ENCODE measurements around the gene FAAP24.
A peak's percentile ranks its signal among the peaks of the same experiment; 100 is the strongest.
"Not testable (repeated sequence)": the region's sequence is repeated elsewhere in the genome, so short reads cannot be mapped to it uniquely, and the experiment has no call there.

FAAP24 gene

GRCh38 chr19:32988724-32989123 is 16.7 kb downstream of the FAAP24 start:
- no peak for DNase-seq
- TF ChIP-seq GATA1 (IDR thresholded peaks at IDR 0.05; ENCODE audit: low read depth, low read length) (no peak), POLR2A (IDR thresholded peaks at IDR 0.05; ENCODE audit: low read length) (no peak)

- DNase-seq: not testable (repeated sequence)
These were observed 23.9 kb downstream of the FAAP24 start for GRCh38 chr19:32995966-32996365.

- DNase-seq: peak; percentile 38 to 61
These were observed 25.0 kb downstream of the FAAP24 start for GRCh38 chr19:32997061-32997464.

GRCh38 chr19:32997716-32998355 is 25.8 kb downstream of the FAAP24 start:
- DNase-seq: no peak
- TF ChIP-seq GATA1 (IDR thresholded peaks at IDR 0.05; ENCODE audit: low read depth, low read length): no peak
- no peak for TF ChIP-seq POLR2A (IDR thresholded peaks at IDR 0.05; ENCODE audit: low read length)

- TF ChIP-seq POLR2A (IDR thresholded peaks at IDR 0.05; ENCODE audit: low read length) (no peak), GATA1 (IDR thresholded peaks at IDR 0.05; ENCODE audit: low read depth, low read length) (no peak)
- no peak for DNase-seq
These were observed 26.7 kb downstream of the FAAP24 start for GRCh38 chr19:32998722-32999121.

- TF ChIP-seq GATA1 (IDR thresholded peaks at IDR 0.05; ENCODE audit: low read depth, low read length) (no peak), POLR2A (IDR thresholded peaks at IDR 0.05; ENCODE audit: low read length) (no peak)
These were observed 28.5 kb downstream of the FAAP24 start for GRCh38 chr19:33000510-33000909.

GRCh38 chr19:33000910-33001309 is 28.9 kb downstream of the FAAP24 start:
- TF ChIP-seq POLR2A (IDR thresholded peaks at IDR 0.05; ENCODE audit: low read length) (no peak), GATA1 (IDR thresholded peaks at IDR 0.05; ENCODE audit: low read depth, low read length) (no peak)
- no peak for DNase-seq

More at GRCh38 chr19:33000510-33000909, 28.5 kb downstream of the FAAP24 start:
- no peak for DNase-seq

GRCh38 chr19:33002126-33002865 is 30.3 kb downstream of the FAAP24 start:
- DNase-seq: not testable (repeated sequence)

- DNase-seq: not testable (repeated sequence)
These were observed 31.5 kb downstream of the FAAP24 start for GRCh38 chr19:33003424-33004024.

GRCh38 chr19:33005440-33005839 is 33.4 kb downstream of the FAAP24 start:
- TF ChIP-seq POLR2A (IDR thresholded peaks at IDR 0.05; ENCODE audit: low read length): no peak
- no peak for TF ChIP-seq GATA1 (IDR thresholded peaks at IDR 0.05; ENCODE audit: low read depth, low read length)

GRCh38 chr19:33008738-33009137 is 36.7 kb downstream of the FAAP24 start:
- DNase-seq: no peak
- TF ChIP-seq POLR2A (IDR thresholded peaks at IDR 0.05; ENCODE audit: low read length) (no peak), GATA1 (IDR thresholded peaks at IDR 0.05; ENCODE audit: low read depth, low read length) (no peak)

More at GRCh38 chr19:33005440-33005839, 33.4 kb downstream of the FAAP24 start:
- DNase-seq: no peak

- DNase-seq: not testable (repeated sequence)
These were observed 38.8 kb downstream of the FAAP24 start for GRCh38 chr19:33010891-33011290.

- no peak for DNase-seq
- TF ChIP-seq POLR2A (IDR thresholded peaks at IDR 0.05; ENCODE audit: low read length): no peak
- TF ChIP-seq GATA1 (IDR thresholded peaks at IDR 0.05; ENCODE audit: low read depth, low read length): no peak
These were observed 50.6 kb downstream of the FAAP24 start for GRCh38 chr19:33022472-33023116.

GRCh38 chr19:33024398-33024797 is 52.4 kb downstream of the FAAP24 start:
- no peak for TF ChIP-seq POLR2A (IDR thresholded peaks at IDR 0.05; ENCODE audit: low read length)
- no peak for TF ChIP-seq GATA1 (IDR thresholded peaks at IDR 0.05; ENCODE audit: low read depth, low read length)

GRCh38 chr19:33025468-33026238 is 53.6 kb downstream of the FAAP24 start:
- DNase-seq: not testable (repeated sequence)

More at GRCh38 chr19:33024398-33024797, 52.4 kb downstream of the FAAP24 start:
- DNase-seq: no peak

- DNase-seq: not testable (repeated sequence)
These were observed 54.6 kb downstream of the FAAP24 start for GRCh38 chr19:33026602-33027001.
